Measurements from ENCODE around the gene CNNM3.
"Not testable (repeated sequence)": the region's sequence is repeated elsewhere in the genome, so short reads cannot be mapped to it uniquely, and the experiment has no call there.

The CNNM3 gene

GRCh38 chr2:96800061-96801004, 15.7 kb upstream of the CNNM3 start:
- no peak for DNase-seq

GRCh38 chr2:96801005-96801785, 14.9 kb upstream of the CNNM3 start:
- no peak for DNase-seq

- DNase-seq, result no peak
These were observed 14.1 kb upstream of the CNNM3 start for GRCh38 chr2:96801786-96802595.

- DNase-seq, result no peak
These were observed 13.3 kb upstream of the CNNM3 start for GRCh38 chr2:96802721-96803120.

GRCh38 chr2:96804986-96805385, 11.1 kb upstream of the CNNM3 start:
- no peak for DNase-seq

- DNase-seq, result not testable (repeated sequence)
These were observed 10.1 kb upstream of the CNNM3 start for GRCh38 chr2:96805946-96806345.

- no peak for DNase-seq
These were observed 9.5 kb upstream of the CNNM3 start for GRCh38 chr2:96806468-96807126.

GRCh38 chr2:96807127-96807471, 9.0 kb upstream of the CNNM3 start:
- no peak for DNase-seq

GRCh38 chr2:96808176-96808837, 7.8 kb upstream of the CNNM3 start:
- DNase-seq, result no peak

- no peak for DNase-seq
These were observed 6.7 kb upstream of the CNNM3 start for GRCh38 chr2:96809216-96809882.

GRCh38 chr2:96809951-96810782, 5.9 kb upstream of the CNNM3 start:
- DNase-seq, result no peak

- DNase-seq, result no peak
These were observed 5.3 kb upstream of the CNNM3 start for GRCh38 chr2:96810783-96811192.

- no peak for DNase-seq
These were observed 4.2 kb upstream of the CNNM3 start for GRCh38 chr2:96811917-96812316.

GRCh38 chr2:96813656-96814055, 2.4 kb upstream of the CNNM3 start:
- DNase-seq, result no peak

GRCh38 chr2:96815326-96816126, 542 bp upstream of the CNNM3 start:
- DNase-seq, result no peak

- no peak for DNase-seq
These were observed 1.0 kb downstream of the CNNM3 start for GRCh38 chr2:96816836-96817702.

GRCh38 chr2:96817882-96818281, 1.8 kb downstream of the CNNM3 start:
- DNase-seq, result no peak

- DNase-seq, result no peak
These were observed 3.2 kb downstream of the CNNM3 start for GRCh38 chr2:96819128-96819875.

All from GOT3 (cell line).